Measurements from ENCODE around the gene COL1A1.
A peak's percentile ranks its signal among the peaks of the same experiment; 100 is the strongest.

Gene COL1A1

DNA sequence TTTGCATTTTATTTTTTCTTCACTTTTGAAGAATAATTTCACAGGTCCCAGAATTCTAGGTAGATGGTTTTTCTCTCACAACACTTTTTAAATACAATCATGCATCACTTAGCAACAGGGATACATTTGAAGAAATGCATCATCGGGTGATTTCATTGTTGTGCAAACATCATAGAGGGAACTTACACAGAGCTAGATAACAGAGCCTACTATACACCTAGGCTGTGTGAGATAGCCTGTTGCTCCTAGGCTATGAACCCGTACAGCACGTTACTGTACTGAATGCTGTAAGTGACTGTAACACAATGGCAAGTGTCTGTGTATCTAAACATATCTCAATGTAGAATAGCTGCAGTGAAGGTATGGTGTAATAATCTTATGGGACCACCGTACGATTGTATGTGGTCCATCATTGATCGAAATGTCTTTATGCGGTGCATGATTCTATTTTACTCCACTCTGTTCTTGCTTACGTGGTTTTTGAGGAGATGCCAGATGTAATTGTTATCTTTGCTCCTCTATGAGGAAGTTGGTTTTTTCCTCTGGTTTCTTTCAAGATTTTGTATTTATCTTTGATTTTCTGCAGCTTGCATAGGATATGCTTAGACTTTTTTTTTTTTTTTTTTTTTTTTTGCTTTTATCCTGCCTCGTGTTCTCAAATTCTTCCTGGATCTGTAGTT lies 37.3 kb upstream of the COL1A1 start:
- H3K27ac ChIP-seq: no peak overlapping the region
- DNase-seq (ENCODE audit: low spot score): no peak
- ChIA-PET POLR2A (ENCODE audit: low non-redundant PET) (no interaction called here), CTCF (interaction anchor here (0.6 kb wide), 1 partner anchor 119 kb away, joined by 6 read pairs; no protein-coding TSS in a partner anchor)
- TF ChIP-seq CTCF (conservative IDR thresholded peaks at IDR 0.05; ENCODE audit: low read depth): no peak

DNA sequence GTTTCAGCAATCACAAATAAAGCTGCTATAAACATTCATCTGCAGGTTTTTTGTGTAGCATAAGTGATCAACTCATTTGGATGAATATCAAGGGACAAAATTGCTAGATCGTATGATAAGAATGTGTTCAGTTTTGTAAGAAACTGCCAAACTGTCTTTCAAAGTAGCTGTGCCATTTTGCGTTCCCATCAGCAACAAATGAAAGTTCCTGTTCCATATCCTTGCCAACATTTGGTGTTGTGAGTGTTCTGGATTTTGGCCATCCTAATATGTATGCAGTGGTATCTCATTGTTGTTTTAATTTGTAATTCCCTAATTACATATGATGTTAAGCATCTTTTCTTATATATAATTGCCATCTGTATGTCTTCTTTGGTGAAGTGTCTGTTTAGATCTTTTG lies 36.5 kb upstream of the COL1A1 start:
- no peak for TF ChIP-seq CTCF (conservative IDR thresholded peaks at IDR 0.05; ENCODE audit: low read depth)
- POLR2A ChIA-PET (ENCODE audit: low non-redundant PET): no interaction called here
- H3K27ac ChIP-seq: no peak overlapping the region
- CTCF ChIA-PET: no interaction called here
- DNase-seq (ENCODE audit: low spot score): no peak

DNA sequence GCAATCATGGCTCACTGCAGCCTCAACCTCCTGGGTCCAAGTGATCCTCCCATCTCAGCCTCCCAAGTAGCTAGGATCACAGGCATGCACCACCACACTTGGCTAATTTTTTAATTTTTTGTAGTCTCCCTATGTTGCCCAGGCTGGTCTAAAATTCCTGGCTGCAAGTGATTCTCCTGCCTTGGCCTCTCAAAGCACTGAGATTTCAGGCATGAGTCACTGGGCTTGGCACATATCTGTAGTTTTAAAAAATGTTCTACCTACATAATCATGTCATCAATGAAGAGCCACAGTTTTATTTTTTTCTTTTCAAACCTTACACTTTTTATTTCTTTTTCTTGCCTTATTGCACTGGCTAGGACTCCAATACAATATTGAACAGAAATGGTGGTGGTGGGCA lies 33.1 kb upstream of the COL1A1 start:
- POLR2A ChIA-PET (ENCODE audit: low non-redundant PET): no interaction called here
- CTCF ChIA-PET: no interaction called here
- H3K27ac ChIP-seq: no peak overlapping the region
- no peak for DNase-seq (ENCODE audit: low spot score)
- no peak for TF ChIP-seq CTCF (conservative IDR thresholded peaks at IDR 0.05; ENCODE audit: low read depth)

DNA sequence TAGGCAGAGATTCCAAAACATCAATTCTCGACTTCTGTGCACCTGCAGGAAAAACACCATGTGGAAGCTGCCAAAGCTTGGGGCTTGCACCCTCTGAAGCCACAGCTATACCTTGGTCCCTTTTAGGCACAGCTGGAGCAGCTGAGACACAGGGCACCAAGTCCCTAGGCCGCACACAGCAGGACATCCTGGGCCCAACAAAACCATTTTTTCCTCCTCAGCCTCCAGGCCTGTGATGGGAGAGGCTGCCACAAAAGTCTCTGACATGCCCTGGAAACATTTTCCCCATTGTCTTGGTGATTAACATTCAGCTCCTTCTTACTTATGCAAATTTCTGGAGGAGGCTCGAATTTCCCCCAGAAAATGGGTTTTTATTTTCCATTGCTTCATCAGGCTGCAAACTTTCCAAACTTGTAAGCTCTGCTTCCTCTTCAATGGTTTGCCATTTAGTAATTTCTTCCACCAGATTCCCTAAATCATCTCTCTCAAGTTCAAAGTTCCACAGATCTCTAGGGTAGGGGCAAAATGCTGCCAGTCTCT lies 24.3 kb upstream of the COL1A1 start:
- DNase-seq (ENCODE audit: low spot score): no peak
- TF ChIP-seq CTCF (conservative IDR thresholded peaks at IDR 0.05; ENCODE audit: low read depth): no peak
- ChIA-PET CTCF (interaction anchor here (0.5 kb wide), 1 partner anchor 59 kb away, joined by 3 read pairs; no protein-coding TSS in a partner anchor), POLR2A (ENCODE audit: low non-redundant PET) (no interaction called here)
- H3K27ac ChIP-seq: no peak overlapping the region

DNA sequence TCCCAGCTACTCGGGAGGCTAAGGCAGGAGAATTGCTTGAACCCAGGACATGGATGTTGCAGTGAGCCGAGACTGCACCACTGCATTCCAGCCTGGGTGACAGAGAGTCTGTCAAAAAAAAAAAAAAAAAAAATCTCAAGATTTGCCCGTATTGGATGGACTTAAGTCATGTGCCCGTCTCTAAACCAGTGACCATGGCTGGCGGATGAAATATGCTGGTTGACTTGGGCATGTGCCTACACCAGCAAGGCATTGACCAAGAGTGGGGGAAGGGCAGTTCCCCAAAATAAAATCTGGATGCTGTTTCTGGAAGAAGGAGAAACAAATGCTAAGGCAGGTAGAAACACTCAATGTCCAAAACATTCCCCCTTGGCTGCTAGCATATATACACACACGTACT lies 21.5 kb upstream of the COL1A1 start:
- ChIA-PET POLR2A (ENCODE audit: low non-redundant PET) (no interaction called here), CTCF (interaction anchor here (0.7 to 1.5 kb wide), 2 partner anchors 30 to 47 kb away, joined by 3 to 4 read pairs; no protein-coding TSS in a partner anchor)
- H3K27ac ChIP-seq: peak overlapping the region; percentile 91
- TF ChIP-seq CTCF (conservative IDR thresholded peaks at IDR 0.05; ENCODE audit: low read depth): no peak
- DNase-seq (ENCODE audit: low spot score): no peak

DNA sequence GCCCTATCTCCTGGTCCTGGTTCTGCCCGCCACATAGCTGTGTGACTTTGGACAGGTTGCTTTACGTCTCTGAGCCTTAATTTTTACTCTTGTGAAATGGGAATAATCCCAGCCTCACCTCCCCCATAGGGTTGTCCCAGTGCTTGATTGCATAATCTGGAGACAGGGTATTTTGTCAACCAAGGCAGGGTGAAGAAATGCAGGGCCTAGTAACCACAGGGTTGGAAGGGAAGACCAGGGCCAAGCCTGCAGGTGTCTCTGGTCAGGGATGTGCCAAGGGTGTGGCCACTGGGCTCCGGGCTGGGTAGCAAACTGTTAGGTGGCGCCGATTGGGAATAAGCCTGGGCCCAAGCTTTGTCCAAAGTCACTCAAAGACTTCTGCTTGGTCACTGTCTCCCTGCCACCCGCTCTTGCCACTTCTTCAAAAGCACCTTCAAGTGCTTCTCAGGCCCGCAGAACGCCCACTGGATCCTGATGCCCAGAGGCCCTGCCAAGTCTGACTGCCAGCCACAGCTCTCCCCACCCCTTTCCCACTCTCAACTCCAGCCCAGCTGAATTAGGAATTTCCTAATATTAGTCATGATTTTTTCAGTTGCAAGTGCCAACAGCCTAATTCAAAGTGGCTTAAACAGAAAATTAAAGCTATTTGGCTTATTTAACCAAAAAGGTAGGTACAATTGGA lies 20.6 kb upstream of the COL1A1 start:
- CTCF ChIA-PET: interaction anchor here (1.2 to 1.5 kb wide), 2 partner anchors 22 to 48 kb away, joined by 4 read pairs; no protein-coding TSS in a partner anchor
- POLR2A ChIA-PET (ENCODE audit: low non-redundant PET): no interaction called here
- no peak for TF ChIP-seq CTCF (conservative IDR thresholded peaks at IDR 0.05; ENCODE audit: low read depth)
- H3K27ac ChIP-seq: peak overlapping the region; percentile 91
- peak; percentile 84 for DNase-seq (ENCODE audit: low spot score)

Measured in RWPE1 (cell line).